Lung (tissue), 12 donors: ENCODE measurements around the gene ODF4. TPM values are rescaled to one million over a fixed set of nuclear protein-coding genes. Genes with fewer than 3 reads are reported as not detected.

Experiments
- ATAC-seq: fragments of 200-7000 bp; cut with Tn5 transposase; one replicate; pipeline ENCODE4 v1.9.1; 2020; ENCODE audit warnings: moderate number of reproducible peaks; ENCODE audit not compliant: insufficient read depth, low FRiP score
- DNase-seq, 3 donors: peaks; one replicate each; pipeline ENCODE4 v3.0.0-alpha.2; 2013 to 2017
- H3K27ac ChIP-seq, 2 donors: one replicate each; pipeline ENCODE4 v1.5.1; 2013; ENCODE audit warnings: mild to moderate bottlenecking in 2 of 2, moderate library complexity in 2 of 2, control low read depth in 1 of 2, inconsistent platforms in 1 of 2, low read depth in 1 of 2, low read length in 1 of 2
- H3K27me3 ChIP-seq, 3 donors: one replicate each; pipeline ENCODE4 v1.5.1; 2013; ENCODE audit warnings: low read length in 2 of 3; ENCODE audit not compliant: control insufficient read depth in 3 of 3, insufficient read depth in 3 of 3
- H3K36me3 ChIP-seq, 4 donors: one replicate each; pipeline ENCODE4 v1.5.1; 2013; ENCODE audit warnings: low read length in 4 of 4, mild to moderate bottlenecking in 1 of 4, moderate library complexity in 1 of 4; ENCODE audit not compliant: control insufficient read depth in 4 of 4, insufficient read depth in 4 of 4
- H3K4me1 ChIP-seq, 5 donors: one replicate each; pipeline ENCODE4 v1.5.1; 2013; ENCODE audit warnings: low read length in 5 of 5, mild to moderate bottlenecking in 2 of 5, moderate library complexity in 1 of 5; ENCODE audit not compliant: control insufficient read depth in 5 of 5, insufficient read depth in 5 of 5
- H3K4me3 ChIP-seq: one replicate; pipeline ENCODE4 v1.5.1; 2013; ENCODE audit warnings: mild to moderate bottlenecking, control low read depth, moderate library complexity
- H3K9ac ChIP-seq, 2 donors: one replicate each; pipeline ENCODE4 v1.5.1; 2013; ENCODE audit warnings: low read length in 2 of 2, control low read depth in 1 of 2; ENCODE audit not compliant: insufficient read depth in 1 of 2
- H3K9me3 ChIP-seq, 4 donors: one replicate each; pipeline ENCODE4 v1.5.1; 2013; ENCODE audit warnings: low read length in 3 of 4, mild to moderate bottlenecking in 1 of 4, moderate library complexity in 1 of 4; ENCODE audit not compliant: control insufficient read depth in 4 of 4, insufficient read depth in 3 of 4
- WGBS, 2 donors: extraction: QIAGEN DNeasy Blood & Tissue Kit; methylation state at CpG; one replicate each; pipeline ENCODE4 v1.1.7; 2013; 5-methylcytosine and 5-hydroxymethylcytosine counted together
- polyA plus RNA-seq, 2 donors: library from polyadenylated mRNA; stranded (reverse); fragments of 200-250 nt; gene quantifications; one replicate each; pipeline ENCODE4 v1.2.1, GENCODE V29; 2013
- total RNA-seq, 2 donors: library from RNA; depleted of rRNA in 1 of 2; stranded (reverse); fragments of >200 nt in 1 of 2; gene quantifications; one replicate each; pipeline ENCODE4 v1.2.1, GENCODE V29; 2014 to 2021
- TF ChIP-seq, protein P1 (sequence below): IDR thresholded peaks from 2 replicates; pipeline ENCODE4 v1.5.1; 2012; ENCODE audit warnings: mild to moderate bottlenecking; ENCODE audit errors: control extremely low read depth, extremely low read depth
- donor health status: control.
- donor health status: control.
- donor health status: Bipolar disorder and iron deficiency.
- donor health status: healthy.
- donor health status: DM: yes; HTN: yes; CAD: no.

ODF4 gene
- total and polyA plus RNA-seq, 4 donors: not detected

- WGBS, 2 donors: 61 to 70% methylated on average over 13 of the region's 13 CpGs
- no peaks in the 10 kb centered on the region for H3K9me3 ChIP-seq
- H3K4me1 ChIP-seq: peaks cover 0 to 8% (median 4%) of the 10 kb centered on the region in 5 donors
- DNase-seq (no peak), ATAC-seq (no peak)
- no peak overlapping the region for H3K4me3 ChIP-seq
- H3K27me3 ChIP-seq: peaks cover 0 to 43% (median 42%) of the 10 kb centered on the region in 3 donors
- TF ChIP-seq, protein P1, sequence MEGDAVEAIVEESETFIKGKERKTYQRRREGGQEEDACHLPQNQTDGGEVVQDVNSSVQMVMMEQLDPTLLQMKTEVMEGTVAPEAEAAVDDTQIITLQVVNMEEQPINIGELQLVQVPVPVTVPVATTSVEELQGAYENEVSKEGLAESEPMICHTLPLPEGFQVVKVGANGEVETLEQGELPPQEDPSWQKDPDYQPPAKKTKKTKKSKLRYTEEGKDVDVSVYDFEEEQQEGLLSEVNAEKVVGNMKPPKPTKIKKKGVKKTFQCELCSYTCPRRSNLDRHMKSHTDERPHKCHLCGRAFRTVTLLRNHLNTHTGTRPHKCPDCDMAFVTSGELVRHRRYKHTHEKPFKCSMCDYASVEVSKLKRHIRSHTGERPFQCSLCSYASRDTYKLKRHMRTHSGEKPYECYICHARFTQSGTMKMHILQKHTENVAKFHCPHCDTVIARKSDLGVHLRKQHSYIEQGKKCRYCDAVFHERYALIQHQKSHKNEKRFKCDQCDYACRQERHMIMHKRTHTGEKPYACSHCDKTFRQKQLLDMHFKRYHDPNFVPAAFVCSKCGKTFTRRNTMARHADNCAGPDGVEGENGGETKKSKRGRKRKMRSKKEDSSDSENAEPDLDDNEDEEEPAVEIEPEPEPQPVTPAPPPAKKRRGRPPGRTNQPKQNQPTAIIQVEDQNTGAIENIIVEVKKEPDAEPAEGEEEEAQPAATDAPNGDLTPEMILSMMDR: no peak
- no peak overlapping the region for H3K9ac ChIP-seq
- H3K36me3 ChIP-seq: peaks cover 0 to 2% (median 0%) of the 10 kb centered on the region in 4 donors
- no peak overlapping the region for H3K27ac ChIP-seq
Measured at GRCh38 chr17:8312251-8312650, 27.4 kb upstream of the ODF4 start.

DNA sequence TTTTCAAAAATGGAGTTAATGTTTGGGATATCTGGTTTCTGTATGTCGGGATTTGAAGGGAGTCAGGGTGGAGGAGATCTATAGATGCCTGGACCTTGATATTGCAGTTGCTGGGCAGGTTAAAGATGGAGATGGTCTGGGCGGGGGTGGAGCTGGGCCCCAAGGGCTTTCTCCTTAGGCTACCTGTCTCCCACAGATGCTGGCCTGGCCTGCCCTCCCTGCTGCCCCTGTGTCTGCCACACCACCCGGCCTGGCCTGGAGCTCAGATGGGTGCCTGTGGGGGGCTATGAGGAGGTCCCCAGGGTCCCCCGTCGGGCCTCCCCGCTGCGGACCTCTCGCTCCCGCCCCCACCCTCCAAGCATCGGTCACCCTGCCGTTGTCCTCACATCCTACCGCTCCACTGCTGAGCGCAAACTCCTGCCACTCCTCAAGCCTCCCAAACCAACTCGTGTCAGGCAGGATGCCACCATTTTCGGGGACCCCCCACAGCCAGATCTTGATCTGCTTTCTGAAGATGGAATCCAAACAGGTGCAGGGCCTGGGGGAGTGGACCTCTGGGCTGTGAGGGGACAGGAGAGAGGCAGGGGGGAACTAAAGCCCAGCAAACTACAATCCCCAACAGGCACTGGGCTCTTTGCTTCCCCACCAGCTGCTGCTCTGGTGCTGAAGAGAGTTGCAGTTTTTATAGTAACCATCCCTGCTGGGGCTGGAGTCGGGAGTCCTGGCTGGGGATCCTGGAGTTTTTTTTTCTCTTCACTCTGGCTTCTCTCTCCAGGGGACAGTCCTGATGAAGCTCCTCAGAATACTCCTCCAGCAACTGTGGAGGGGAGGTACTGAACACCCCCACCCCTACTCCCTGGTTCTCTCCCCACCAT lies 26.7 kb upstream of the ODF4 start:
- Histone ChIP-seq H3K9ac (no peak overlapping the region), H3K27me3 (peaks cover 0 to 43% (median 43%) of the 10 kb centered on the region in 3 donors), H3K4me1 (peaks cover 0 to 8% (median 4%) of the 10 kb centered on the region in 5 donors), H3K9me3 (no peaks in the 10 kb centered on the region), H3K4me3 (no peak overlapping the region), H3K27ac (peak overlapping the region in 1 of 2 donors; percentile 16), H3K36me3 (peaks cover 0 to 2% (median 0%) of the 10 kb centered on the region in 4 donors)
- whole genome bisulfite sequencing, 2 donors: 56 to 60% methylated on average over 14 to 16 of the region's 16 CpGs
- TF ChIP-seq, protein P1: no peak
- ATAC-seq: no peak
- DNase-seq: no peak

DNA sequence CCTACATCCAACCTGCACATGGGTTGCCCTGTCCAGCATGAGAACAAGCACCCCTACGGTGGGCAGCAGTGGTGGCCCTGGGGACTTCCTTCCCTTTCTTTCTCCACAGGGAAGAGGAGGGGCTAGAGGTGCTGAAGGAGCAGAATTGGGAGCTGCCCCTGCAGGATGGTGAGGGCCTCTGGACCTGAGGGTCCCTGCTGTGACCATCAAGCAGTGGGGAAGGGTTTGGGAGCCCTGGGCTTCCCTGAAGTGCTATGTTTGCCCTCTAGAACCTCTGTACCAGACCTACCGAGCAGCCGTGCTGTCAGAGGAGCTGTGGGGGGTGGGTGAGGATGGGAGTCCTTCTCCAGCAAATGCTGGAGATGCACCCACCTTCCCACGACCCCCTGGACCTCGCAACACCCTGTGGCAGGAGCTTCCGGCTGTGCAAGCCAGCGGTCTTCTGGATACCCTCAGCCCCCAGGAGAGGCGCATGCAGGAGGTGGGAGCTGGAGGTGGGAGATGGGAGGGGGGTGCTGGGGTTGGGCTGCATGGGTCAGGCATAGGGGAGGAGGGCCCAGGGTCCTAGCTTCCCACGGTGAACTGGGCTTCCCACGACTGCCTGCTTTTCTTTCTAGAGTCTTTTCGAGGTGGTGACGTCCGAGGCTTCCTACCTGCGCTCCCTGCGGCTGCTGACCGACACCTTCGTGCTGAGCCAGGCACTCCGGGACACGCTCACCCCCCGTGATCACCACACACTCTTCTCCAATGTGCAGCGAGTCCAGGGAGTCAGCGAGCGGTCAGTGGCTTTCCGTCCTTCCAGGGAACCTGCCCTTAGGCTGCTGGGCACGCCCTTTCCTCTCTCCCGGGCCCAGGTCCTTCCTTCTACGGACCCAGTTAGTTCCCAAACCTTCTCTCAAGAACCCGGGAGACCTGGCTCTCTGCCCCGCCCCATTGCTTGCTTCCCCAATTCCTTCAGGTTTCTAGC lies 24.6 kb upstream of the ODF4 start:
- WGBS, 2 donors: 31 to 44% methylated on average over 26 to 29 of the region's 29 CpGs
- no peak for ATAC-seq

More for the DNA sequence above, 24.6 kb upstream of the ODF4 start:
- DNase-seq: no peak
- Histone ChIP-seq H3K36me3 (peaks cover 0 to 5% (median 0%) of the 10 kb centered on the region in 4 donors), H3K9ac (peak overlapping the region in 1 of 2 donors; percentile 13), H3K9me3 (no peaks in the 10 kb centered on the region), H3K4me3 (no peak overlapping the region), H3K27me3 (peaks cover 0 to 45% (median 44%) of the 10 kb centered on the region in 3 donors), H3K4me1 (peaks cover 0 to 8% (median 4%) of the 10 kb centered on the region in 5 donors), H3K27ac (no peak overlapping the region)
- TF ChIP-seq, protein P1: no peak
